GM21528 (cell line): ENCODE results near the gene TMEM204.

Experiments used
- ATAC-seq: cut with Tn5 transposase; IDR thresholded peaks from one replicate; pipeline ENCODE4 v1.9.1; 2021; ENCODE audit warnings: mild to moderate bottlenecking, moderate library complexity; ENCODE audit not compliant: unreplicated experiment, low FRiP score

The TMEM204 gene

GRCh38 chr16:1536601-1537000 is 3.1 kb downstream of the TMEM204 start:
- no peak for ATAC-seq

- no peak for ATAC-seq
These were observed 3.7 kb downstream of the TMEM204 start for GRCh38 chr16:1537138-1537577.

GRCh38 chr16:1537763-1538289 is 4.4 kb downstream of the TMEM204 start:
- ATAC-seq: no peak

- ATAC-seq: no peak
These were observed 5.5 kb downstream of the TMEM204 start for GRCh38 chr16:1538804-1539520.

GRCh38 chr16:1539720-1540555 is 6.5 kb downstream of the TMEM204 start:
- no peak for ATAC-seq

GRCh38 chr16:1540556-1540855 is 7.0 kb downstream of the TMEM204 start:
- no peak for ATAC-seq

GRCh38 chr16:1541293-1542165 is 8.1 kb downstream of the TMEM204 start:
- no peak for ATAC-seq

GRCh38 chr16:1542166-1542500 is 8.7 kb downstream of the TMEM204 start:
- ATAC-seq: no peak

GRCh38 chr16:1542533-1542932 is 9.1 kb downstream of the TMEM204 start:
- ATAC-seq: no peak

- no peak for ATAC-seq
These were observed 9.8 kb downstream of the TMEM204 start for GRCh38 chr16:1543085-1543896.

- no peak for ATAC-seq
These were observed 11.9 kb downstream of the TMEM204 start for GRCh38 chr16:1545044-1546040.

- no peak for ATAC-seq
These were observed 13.0 kb downstream of the TMEM204 start for GRCh38 chr16:1546430-1546829.

GRCh38 chr16:1548233-1548632 is 14.8 kb downstream of the TMEM204 start:
- ATAC-seq: no peak

- no peak for ATAC-seq
These were observed 15.3 kb downstream of the TMEM204 start for GRCh38 chr16:1548727-1549126.

- no peak for ATAC-seq
These were observed 16.6 kb downstream of the TMEM204 start for GRCh38 chr16:1550069-1550468.

GRCh38 chr16:1550696-1551095 is 17.2 kb downstream of the TMEM204 start:
- no peak for ATAC-seq

GRCh38 chr16:1551166-1551565 is 17.7 kb downstream of the TMEM204 start:
- no peak for ATAC-seq

- ATAC-seq: no peak
These were observed 18.7 kb downstream of the TMEM204 start for GRCh38 chr16:1552129-1552528.
